GM12872 (cell line): Measurements from ENCODE around the gene C16orf78.

Source experiments
- TF ChIP-seq, protein P1 (sequence below): IDR thresholded peaks from 3 replicates; pipeline ENCODE4 v1.5.1; 2011; ENCODE audit warnings: low read depth, mild to moderate bottlenecking, low read length, moderate library complexity; ENCODE audit not compliant: insufficient read depth

C16orf78 gene

GRCh38 chr16:49377196-49377755, 3.7 kb downstream of the C16orf78 start:
- TF ChIP-seq, protein P1, sequence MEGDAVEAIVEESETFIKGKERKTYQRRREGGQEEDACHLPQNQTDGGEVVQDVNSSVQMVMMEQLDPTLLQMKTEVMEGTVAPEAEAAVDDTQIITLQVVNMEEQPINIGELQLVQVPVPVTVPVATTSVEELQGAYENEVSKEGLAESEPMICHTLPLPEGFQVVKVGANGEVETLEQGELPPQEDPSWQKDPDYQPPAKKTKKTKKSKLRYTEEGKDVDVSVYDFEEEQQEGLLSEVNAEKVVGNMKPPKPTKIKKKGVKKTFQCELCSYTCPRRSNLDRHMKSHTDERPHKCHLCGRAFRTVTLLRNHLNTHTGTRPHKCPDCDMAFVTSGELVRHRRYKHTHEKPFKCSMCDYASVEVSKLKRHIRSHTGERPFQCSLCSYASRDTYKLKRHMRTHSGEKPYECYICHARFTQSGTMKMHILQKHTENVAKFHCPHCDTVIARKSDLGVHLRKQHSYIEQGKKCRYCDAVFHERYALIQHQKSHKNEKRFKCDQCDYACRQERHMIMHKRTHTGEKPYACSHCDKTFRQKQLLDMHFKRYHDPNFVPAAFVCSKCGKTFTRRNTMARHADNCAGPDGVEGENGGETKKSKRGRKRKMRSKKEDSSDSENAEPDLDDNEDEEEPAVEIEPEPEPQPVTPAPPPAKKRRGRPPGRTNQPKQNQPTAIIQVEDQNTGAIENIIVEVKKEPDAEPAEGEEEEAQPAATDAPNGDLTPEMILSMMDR, result no peak

GRCh38 chr16:49378238-49378637, 4.6 kb downstream of the C16orf78 start:
- TF ChIP-seq, protein P1, result no peak

GRCh38 chr16:49378816-49379215, 5.2 kb downstream of the C16orf78 start:
- TF ChIP-seq, protein P1, result no peak

- TF ChIP-seq, protein P1, result peak; percentile 65
These were observed 9.3 kb downstream of the C16orf78 start for GRCh38 chr16:49382916-49383315.

GRCh38 chr16:49395021-49395420, 21.4 kb downstream of the C16orf78 start:
- TF ChIP-seq, protein P1, result no peak

- TF ChIP-seq, protein P1, result no peak
These were observed 22.7 kb downstream of the C16orf78 start for GRCh38 chr16:49396206-49396720.

DNA sequence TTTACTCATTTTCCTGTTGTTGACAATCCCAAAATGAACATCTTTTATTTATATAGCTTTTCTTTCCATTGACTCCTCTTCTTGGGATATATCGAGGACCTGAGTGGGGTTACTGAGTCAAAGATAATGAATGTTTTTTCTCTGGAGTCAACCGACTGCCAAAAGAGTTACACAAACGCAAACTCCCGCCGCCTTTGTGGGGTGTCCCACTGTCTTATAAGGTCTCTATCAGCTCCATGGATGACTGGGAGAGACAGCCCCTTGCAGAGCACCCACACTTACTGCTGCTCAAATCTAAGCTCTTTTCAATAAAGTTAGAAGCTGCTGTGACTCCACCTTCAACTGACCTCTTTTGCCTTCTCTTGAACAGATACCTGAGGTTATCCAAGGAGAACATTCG, 25.2 kb downstream of the C16orf78 start:
- TF ChIP-seq, protein P1, result no peak
